ENCODE results near the gene CRYBA4.

Gene CRYBA4

GRCh38 chr22:26663374-26663923, 41.7 kb downstream of the CRYBA4 start:
- TF ChIP-seq CTCF (conservative IDR thresholded peaks at IDR 0.05), result no peak
- no peak for TF ChIP-seq ZFX (IDR thresholded peaks at IDR 0.05)
- H3K27ac ChIP-seq, result no peak overlapping the region

- TF ChIP-seq ZFX (IDR thresholded peaks at IDR 0.05) (no peak), CTCF (conservative IDR thresholded peaks at IDR 0.05) (peak; percentile 30)
- no peak overlapping the region for H3K27ac ChIP-seq
These were observed 44.1 kb downstream of the CRYBA4 start for GRCh38 chr22:26665813-26666231.

- TF ChIP-seq CTCF (conservative IDR thresholded peaks at IDR 0.05) (no peak), ZFX (IDR thresholded peaks at IDR 0.05) (no peak)
- H3K27ac ChIP-seq, result no peak overlapping the region
These were observed 45.4 kb downstream of the CRYBA4 start for GRCh38 chr22:26667140-26667539.

- H3K27ac ChIP-seq, result no peak overlapping the region
- TF ChIP-seq ZFX (IDR thresholded peaks at IDR 0.05) (no peak), CTCF (conservative IDR thresholded peaks at IDR 0.05) (peak; percentile 47)
These were observed 47.3 kb downstream of the CRYBA4 start for GRCh38 chr22:26669060-26669481.

GRCh38 chr22:26670459-26670858, 48.7 kb downstream of the CRYBA4 start:
- H3K27ac ChIP-seq, result no peak overlapping the region
- TF ChIP-seq CTCF (conservative IDR thresholded peaks at IDR 0.05), result no peak
- TF ChIP-seq ZFX (IDR thresholded peaks at IDR 0.05), result no peak

GRCh38 chr22:26671317-26672059, 49.7 kb downstream of the CRYBA4 start:
- no peak overlapping the region for H3K27ac ChIP-seq
- TF ChIP-seq ZFX (IDR thresholded peaks at IDR 0.05) (no peak), CTCF (conservative IDR thresholded peaks at IDR 0.05) (no peak)

GRCh38 chr22:26672060-26672471, 50.3 kb downstream of the CRYBA4 start:
- peak overlapping the region; percentile 65 for H3K27ac ChIP-seq
- TF ChIP-seq CTCF (conservative IDR thresholded peaks at IDR 0.05) (no peak), ZFX (IDR thresholded peaks at IDR 0.05) (no peak)
